Tibial nerve (tissue), 4 donors: ENCODE data around the gene KRTAP5-4.

Source experiments
- CTCF ChIP-seq, 5 experiments: fragments of 200-600 bp in 3 of 5; fragments of 450-650 bp in 2 of 5; sonication (generic) in 3 of 5; IDR thresholded peaks; one replicate each; pipeline ENCODE4 v1.5.1; 2016 to 2019; ENCODE audit warnings: antibody characterized with exemption in 5 of 5, mild to moderate bottlenecking in 3 of 5, moderate library complexity in 2 of 5
- EP300 ChIP-seq, 2 donors: sonication (generic); formaldehyde crosslinking; IDR thresholded peaks; one replicate each; pipeline ENCODE4 v1.6.1; 2017; ENCODE audit warnings: antibody characterized with exemption in 2 of 2, mild to moderate bottlenecking in 1 of 2
- POLR2A ChIP-seq, 2 donors: fragments of 450-650 bp; IDR thresholded peaks; one replicate each; pipeline ENCODE4 v1.6.1; 2017; ENCODE audit warnings: antibody characterized with exemption in 2 of 2, mild to moderate bottlenecking in 2 of 2, moderate library complexity in 2 of 2

GRCh38 chr11:1632053-1632714 lies 10.2 kb upstream of the KRTAP5-4 start:
- no peak for TF ChIP-seq CTCF (IDR thresholded peaks at IDR 0.05)
- TF ChIP-seq POLR2A (IDR thresholded peaks at IDR 0.05) = no peak
- no peak for TF ChIP-seq EP300 (IDR thresholded peaks at IDR 0.05)
